CD14-positive monocyte (primary cell): ENCODE measurements around the gene DLGAP1. TPM values are rescaled to one million over a fixed set of nuclear protein-coding genes. Genes with fewer than 3 reads are reported as not detected.
A peak's percentile ranks its signal among the peaks of the same experiment; 100 is the strongest.

Experiments used
- DNase-seq, 3 donors: peaks; one replicate each; pipeline ENCODE4 v3.0.0-alpha.2; 2011 to 2022
- H2AFZ ChIP-seq: 2 replicates; pipeline ENCODE4 v1.6.0; 2012; ENCODE audit warnings: mild to moderate bottlenecking, low read depth, low read length, inconsistent platforms; ENCODE audit not compliant: insufficient read depth, poor library complexity, severe bottlenecking
- H3K27ac ChIP-seq, 2 donors: 1 replicate in 1 of 2; 2 replicates in 1 of 2; pipeline ENCODE4 v1.5.1; 2012 to 2013; ENCODE audit warnings: low read length in 2 of 2, control low read depth in 1 of 2, inconsistent platforms in 1 of 2, low read depth in 1 of 2, mild to moderate bottlenecking in 1 of 2
- H3K27me3 ChIP-seq, 2 donors: one replicate each; pipeline versions ENCODE4 v1.6.0 to v1.6.1; 2011 to 2013; ENCODE audit warnings: low read length in 2 of 2; ENCODE audit not compliant: control insufficient read depth in 2 of 2, insufficient read depth in 2 of 2
- H3K36me3 ChIP-seq, 2 donors: replicated peaks in 1 of 2; 1 replicate in 1 of 2; 2 replicates in 1 of 2; pipeline versions ENCODE4 v1.5.1 to v1.6.1; 2012 to 2013; ENCODE audit warnings: low read length in 2 of 2, control low read depth in 1 of 2, inconsistent platforms in 1 of 2, mild to moderate bottlenecking in 1 of 2; ENCODE audit not compliant: insufficient read depth in 2 of 2, control insufficient read depth in 1 of 2
- H3K4me1 ChIP-seq, 2 donors: 1 replicate in 1 of 2; 2 replicates in 1 of 2; pipeline versions ENCODE4 v1.5.1 to v1.6.1; 2012 to 2013; ENCODE audit warnings: low read length in 2 of 2, control low read depth in 1 of 2, inconsistent platforms in 1 of 2, mild to moderate bottlenecking in 1 of 2, moderate library complexity in 1 of 2; ENCODE audit not compliant: insufficient read depth in 2 of 2, control insufficient read depth in 1 of 2
- H3K4me2 ChIP-seq: replicated peaks from 2 replicates; pipeline ENCODE3; 2012; ENCODE audit warnings: low read length, moderate library complexity, mild to moderate bottlenecking; ENCODE audit not compliant: poor library complexity, severe bottlenecking; ENCODE audit errors: extremely low read depth
- H3K4me3 ChIP-seq, 3 experiments: fragments of 200-600 bp in 1 of 3; sonication (generic) in 1 of 3; replicated peaks in 1 of 3; 1 replicate in 2 of 3; 2 replicates in 1 of 3; pipeline ENCODE4 v1.5.1; 2011 to 2013; ENCODE audit warnings: low read length in 3 of 3, mild to moderate bottlenecking in 3 of 3, control low read depth in 2 of 3, low read depth in 2 of 3, inconsistent platforms in 1 of 3, moderate library complexity in 1 of 3
- H3K79me2 ChIP-seq: 2 replicates; pipeline ENCODE4 v1.6.0; 2012; ENCODE audit warnings: mild to moderate bottlenecking, control low read depth, inconsistent platforms, low read length, moderate library complexity; ENCODE audit not compliant: insufficient read depth
- H3K9ac ChIP-seq: 2 replicates; pipeline ENCODE4 v1.6.0; 2017; ENCODE audit warnings: low read length, mild to moderate bottlenecking; ENCODE audit not compliant: insufficient read depth, poor library complexity, severe bottlenecking
- H3K9me3 ChIP-seq, 2 donors: replicated peaks in 1 of 2; 1 replicate in 1 of 2; 2 replicates in 1 of 2; pipeline versions ENCODE4 v1.5.1 to v1.6.1; 2012 to 2013; ENCODE audit warnings: low read length in 2 of 2, control low read depth in 1 of 2; ENCODE audit not compliant: control insufficient read depth in 1 of 2, insufficient read depth in 1 of 2
- H4K20me1 ChIP-seq: 2 replicates; pipeline ENCODE4 v1.6.0; 2012; ENCODE audit warnings: mild to moderate bottlenecking, low read length, control low read depth, moderate library complexity; ENCODE audit not compliant: insufficient read depth
- H3K27ac Mint-ChIP-seq, 7 donors: one replicate each; pipeline ENCODE4 v1.8.0; 2020; ENCODE audit warnings: mild to moderate bottlenecking in 7 of 7, mixed read lengths in 7 of 7, moderate library complexity in 6 of 7, inconsistent platforms in 2 of 7
- H3K27me3 Mint-ChIP-seq, 3 donors: one replicate each; pipeline ENCODE4 v1.8.0; 2021 to 2022; ENCODE audit warnings: low read depth in 3 of 3, mild to moderate bottlenecking in 3 of 3, mixed read lengths in 3 of 3, moderate library complexity in 3 of 3, inconsistent platforms in 1 of 3
- H3K36me3 Mint-ChIP-seq, 2 donors: one replicate each; pipeline ENCODE4 v1.8.0; 2020; ENCODE audit warnings: mixed read lengths in 2 of 2, inconsistent platforms in 1 of 2, mild to moderate bottlenecking in 1 of 2
- H3K4me1 Mint-ChIP-seq: one replicate; pipeline ENCODE4 v1.8.0; 2020; ENCODE audit warnings: mild to moderate bottlenecking, mixed read lengths
- H3K4me3 Mint-ChIP-seq, 2 donors: one replicate each; pipeline ENCODE4 v1.8.0; 2020; ENCODE audit warnings: mild to moderate bottlenecking in 2 of 2, mixed read lengths in 2 of 2, moderate library complexity in 1 of 2
- H3K9me3 Mint-ChIP-seq, 7 donors: one replicate each; pipeline ENCODE4 v1.8.0; 2020 to 2022; ENCODE audit warnings: mixed read lengths in 7 of 7, mild to moderate bottlenecking in 6 of 7, moderate library complexity in 6 of 7, inconsistent platforms in 2 of 7
- WGBS: methylation state at CpG from one replicate; pipeline ENCODE4 v1.1.5; 2013; ENCODE audit warnings: missing lambda C conversion rate; ENCODE audit not compliant: insufficient coverage; 5-methylcytosine and 5-hydroxymethylcytosine counted together
- intact Hi-C, 2 donors: fragments of 100-400 bp; cut with micrococcal nuclease; formaldehyde crosslinking; loops; one replicate each; pipeline versions ENCODE4 v1.15.0 to v1.15.1; 2023
- polyA plus RNA-seq, 3 donors: library from polyadenylated mRNA; depleted of rRNA in 1 of 3; unstranded in 2 of 3; stranded (reverse) in 1 of 3; fragments of 300-500 nt in 2 of 3; fragments of >200 nt in 1 of 3; fragmentation: Illumina TruSeq in 2 of 3; gene quantifications; 1 replicate in 2 of 3; 2 replicates in 1 of 3; pipeline ENCODE4 v1.2.3, GENCODE V29; 2012 to 2021
- TF ChIP-seq, protein P1 (sequence below): fragments of 200-600 bp; IDR thresholded peaks from one replicate; pipeline ENCODE4 v1.8.0; 2022; ENCODE audit warnings: antibody characterized with exemption, mild to moderate bottlenecking

DLGAP1 gene
- polyA plus RNA-seq, 3 donors, result 0.09 to 0.42 TPM; not detected in 1

DNA sequence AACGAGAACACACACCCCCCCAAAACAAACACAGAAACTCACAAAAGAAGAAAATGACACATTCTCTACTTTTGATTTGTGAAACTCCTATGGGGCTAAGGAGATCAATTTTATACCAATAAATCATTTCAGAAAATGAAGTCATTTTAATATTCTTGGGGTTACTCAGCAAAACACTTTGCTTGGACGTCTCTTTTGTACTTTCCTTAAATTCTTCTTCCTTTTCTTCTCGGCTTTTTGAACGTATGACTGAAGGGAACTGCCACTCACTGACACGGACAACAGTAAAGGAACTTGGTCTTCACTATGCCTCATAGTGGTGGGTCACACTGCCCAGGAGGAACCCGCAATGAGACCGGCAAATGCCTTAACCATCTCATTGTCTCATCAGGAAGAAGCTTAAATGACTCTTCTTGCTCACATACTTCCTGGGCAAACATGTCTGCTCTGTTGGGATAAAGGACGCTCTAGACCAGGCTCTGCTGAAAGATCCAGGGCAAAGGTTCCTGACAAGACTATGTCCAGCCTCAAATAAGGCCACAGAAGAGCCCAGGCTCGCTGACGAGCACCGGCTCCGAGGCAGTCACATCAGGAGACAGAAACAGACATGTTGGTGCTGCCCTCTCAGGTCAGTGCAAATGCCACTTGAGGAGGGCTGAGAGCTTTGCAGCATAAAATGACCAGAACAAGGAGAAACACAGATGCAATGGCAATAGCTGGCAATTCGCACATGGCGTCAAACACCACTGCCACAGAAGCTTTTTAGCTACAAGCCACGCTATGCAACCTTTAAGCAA lies 799.7 kb downstream of the DLGAP1 start:
- H3K4me1 ChIP-seq, result peaks cover 30 to 33% of the 10 kb centered on the region in 2 donors
- no peaks in the 10 kb centered on the region for H3K27me3 Mint-ChIP-seq
- no peak overlapping the region for H3K4me3 ChIP-seq
- WGBS, result 78% methylated on average over 9 of the region's 15 CpGs
- H4K20me1 ChIP-seq, result no peaks in the 10 kb centered on the region
- no peaks in the 10 kb centered on the region for H3K79me2 ChIP-seq
- no peaks in the 10 kb centered on the region for H3K9me3 ChIP-seq
- H2AFZ ChIP-seq, result peak overlapping the region; percentile 21
- no peaks in the 10 kb centered on the region for H3K36me3 ChIP-seq
- H3K4me1 Mint-ChIP-seq, result peaks cover 33% of the 10 kb centered on the region
- H3K36me3 Mint-ChIP-seq, result peaks cover 0 to 2% of the 10 kb centered on the region in 2 donors
- no peak overlapping the region for H3K4me3 Mint-ChIP-seq
- peak; percentile 26 to 66 (median 27) for DNase-seq
- TF ChIP-seq, protein P1, sequence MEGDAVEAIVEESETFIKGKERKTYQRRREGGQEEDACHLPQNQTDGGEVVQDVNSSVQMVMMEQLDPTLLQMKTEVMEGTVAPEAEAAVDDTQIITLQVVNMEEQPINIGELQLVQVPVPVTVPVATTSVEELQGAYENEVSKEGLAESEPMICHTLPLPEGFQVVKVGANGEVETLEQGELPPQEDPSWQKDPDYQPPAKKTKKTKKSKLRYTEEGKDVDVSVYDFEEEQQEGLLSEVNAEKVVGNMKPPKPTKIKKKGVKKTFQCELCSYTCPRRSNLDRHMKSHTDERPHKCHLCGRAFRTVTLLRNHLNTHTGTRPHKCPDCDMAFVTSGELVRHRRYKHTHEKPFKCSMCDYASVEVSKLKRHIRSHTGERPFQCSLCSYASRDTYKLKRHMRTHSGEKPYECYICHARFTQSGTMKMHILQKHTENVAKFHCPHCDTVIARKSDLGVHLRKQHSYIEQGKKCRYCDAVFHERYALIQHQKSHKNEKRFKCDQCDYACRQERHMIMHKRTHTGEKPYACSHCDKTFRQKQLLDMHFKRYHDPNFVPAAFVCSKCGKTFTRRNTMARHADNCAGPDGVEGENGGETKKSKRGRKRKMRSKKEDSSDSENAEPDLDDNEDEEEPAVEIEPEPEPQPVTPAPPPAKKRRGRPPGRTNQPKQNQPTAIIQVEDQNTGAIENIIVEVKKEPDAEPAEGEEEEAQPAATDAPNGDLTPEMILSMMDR, result no peak
- no peak overlapping the region for H3K9ac ChIP-seq
- H3K9me3 Mint-ChIP-seq, result peaks cover 0 to 2% (median 0%) of the 10 kb centered on the region in 7 donors
- no peaks in the 10 kb centered on the region for H3K27me3 ChIP-seq
- intact Hi-C loops, result no loop called here
- H3K27ac Mint-ChIP-seq, result peak overlapping the region in 5 of 7 donors; percentile 30 to 64 (median 55)
- peak overlapping the region; percentile 3 to 28 for H3K27ac ChIP-seq
- H3K4me2 ChIP-seq, result no peak overlapping the region

DNA sequence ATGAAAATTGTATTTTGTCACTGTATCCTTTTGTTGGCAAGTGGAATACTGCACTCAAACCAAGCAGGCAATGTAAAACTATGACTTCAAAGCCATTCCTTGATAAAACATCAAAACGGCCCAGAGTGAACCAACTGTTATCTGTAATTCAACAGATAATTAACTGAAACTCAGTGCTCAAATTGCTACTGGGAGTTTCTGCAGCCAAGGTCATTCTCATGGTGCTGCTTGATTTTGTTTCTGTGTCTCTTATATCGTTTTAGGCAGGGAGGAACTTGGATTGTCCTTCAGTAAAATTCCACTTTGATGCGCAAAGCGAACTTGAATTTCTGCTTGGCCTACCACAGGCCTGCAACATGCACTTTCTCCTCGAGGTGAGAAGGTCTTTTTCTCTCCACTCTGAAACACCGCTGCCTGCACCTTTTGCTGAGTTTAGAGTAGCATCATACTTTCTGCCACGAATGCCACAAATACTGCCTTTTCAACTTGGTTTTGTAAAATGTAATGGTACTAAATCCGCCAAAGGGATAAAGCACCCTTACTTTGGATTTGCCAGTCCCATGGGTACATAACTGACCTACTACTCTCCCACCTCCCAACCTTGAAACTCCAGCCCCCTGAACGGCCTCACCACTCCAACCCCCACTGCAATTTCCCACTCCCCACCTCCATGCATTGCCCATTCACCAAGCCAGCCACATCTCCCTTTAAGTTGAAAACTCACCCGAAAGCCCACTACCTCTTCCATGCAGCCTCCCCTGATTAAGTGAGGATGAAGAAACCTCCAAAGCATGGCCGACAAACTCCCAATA lies 800.5 kb downstream of the DLGAP1 start:
- no peaks in the 10 kb centered on the region for H3K9me3 ChIP-seq
- H3K4me1 ChIP-seq, result peaks cover 22 to 25% of the 10 kb centered on the region in 2 donors
- H3K79me2 ChIP-seq, result no peaks in the 10 kb centered on the region
- Mint-ChIP-seq H3K4me1 (peaks cover 27% of the 10 kb centered on the region), H3K27ac (peak overlapping the region in 2 of 7 donors; percentile 55 to 61), H3K9me3 (peaks cover 0 to 2% (median 0%) of the 10 kb centered on the region in 7 donors), H3K27me3 (no peaks in the 10 kb centered on the region), H3K4me3 (no peak overlapping the region), H3K36me3 (peaks cover 0 to 2% of the 10 kb centered on the region in 2 donors)
- H3K9ac ChIP-seq, result no peak overlapping the region
- H3K36me3 ChIP-seq, result no peaks in the 10 kb centered on the region
- TF ChIP-seq, protein P1, result no peak
- WGBS, result 78% methylated on average over 5 of the region's 11 CpGs
- H3K4me3 ChIP-seq, result no peak overlapping the region
- no peaks in the 10 kb centered on the region for H3K27me3 ChIP-seq
- no peak overlapping the region for H3K27ac ChIP-seq
- no peak overlapping the region for H3K4me2 ChIP-seq
- H2AFZ ChIP-seq, result no peak overlapping the region
- H4K20me1 ChIP-seq, result no peaks in the 10 kb centered on the region
- intact Hi-C loops, result no loop called here
- no peak for DNase-seq
